HG03095 (cell line): ENCODE measurements around the gene DPY19L1.
"Not testable (repeated sequence)": the region's sequence is repeated elsewhere in the genome, so short reads cannot be mapped to it uniquely, and the experiment has no call there.

Experiments used
- ATAC-seq: cut with Tn5 transposase; IDR thresholded peaks from one replicate; pipeline ENCODE4 v1.9.1; 2021; ENCODE audit warnings: moderate library complexity; ENCODE audit not compliant: unreplicated experiment

Gene DPY19L1

GRCh38 chr7:34928560-34928959, 108.7 kb downstream of the DPY19L1 start:
- ATAC-seq = no peak

GRCh38 chr7:34928052-34928451, 109.2 kb downstream of the DPY19L1 start:
- ATAC-seq = peak; percentile 82

DNA sequence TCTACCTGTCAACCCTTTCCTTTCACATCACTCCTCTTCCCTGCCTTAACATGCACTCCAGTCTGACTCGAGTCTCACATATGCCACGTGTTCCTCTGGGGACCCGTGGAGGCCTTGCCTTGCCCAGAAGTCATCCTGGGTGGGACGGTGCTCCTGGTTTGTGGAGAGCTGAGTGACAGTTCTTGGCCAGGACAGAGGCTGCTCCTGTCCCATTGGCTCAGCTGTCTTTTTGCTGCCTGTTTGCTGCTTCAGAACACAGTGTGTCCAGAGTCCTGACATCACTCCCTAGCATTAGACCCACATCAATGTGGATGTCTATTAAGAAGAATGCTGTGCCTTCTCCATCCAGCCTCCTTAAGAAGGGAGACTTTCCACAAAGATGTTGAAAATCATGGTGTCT, 116.8 kb downstream of the DPY19L1 start:
- ATAC-seq = not testable (repeated sequence)

GRCh38 chr7:34919038-34919437, 118.2 kb downstream of the DPY19L1 start:
- not testable (repeated sequence) for ATAC-seq

- not testable (repeated sequence) for ATAC-seq
These were observed 119.0 kb downstream of the DPY19L1 start for GRCh38 chr7:34918198-34918861.

DNA sequence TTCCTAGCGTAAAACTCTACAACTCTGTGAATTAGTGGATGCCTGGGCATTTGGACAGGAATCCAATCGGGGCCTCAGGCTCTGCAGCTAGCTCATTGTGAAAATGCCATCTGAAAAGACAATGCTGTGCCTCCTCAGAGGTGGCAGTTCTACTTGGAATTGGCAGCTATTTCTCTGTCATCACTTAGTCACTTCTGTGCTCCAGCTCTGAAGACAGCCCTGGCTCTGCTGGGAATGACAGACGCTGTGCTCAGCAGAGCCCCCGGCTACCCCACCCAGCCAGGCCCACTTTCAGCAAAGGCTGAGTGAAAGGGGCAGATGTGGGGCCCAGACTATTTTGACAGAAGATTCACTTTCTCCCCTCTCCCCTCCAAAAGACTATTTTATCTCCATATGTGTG, 119.8 kb downstream of the DPY19L1 start:
- not testable (repeated sequence) for ATAC-seq

DNA sequence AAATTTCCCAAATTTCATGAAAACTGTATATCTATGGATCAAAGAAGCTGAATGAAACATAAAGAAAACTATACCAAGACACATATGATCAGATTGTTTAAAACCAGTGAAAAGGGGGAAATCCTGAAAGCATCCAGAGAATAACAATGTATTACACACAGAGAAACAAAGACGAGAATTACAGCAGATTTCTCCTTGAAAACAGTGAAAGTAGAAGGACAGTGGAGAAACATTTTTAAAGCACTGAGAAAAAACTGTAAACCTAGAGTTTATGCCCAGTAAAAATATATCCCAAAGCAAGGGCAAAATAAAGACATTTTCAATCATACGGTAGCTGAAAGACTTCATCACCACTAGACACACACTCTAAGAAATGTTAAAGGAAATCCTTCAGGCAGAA, 121.0 kb downstream of the DPY19L1 start:
- no peak for ATAC-seq

- ATAC-seq = no peak
These were observed 125.0 kb downstream of the DPY19L1 start for GRCh38 chr7:34912236-34912635.

DNA sequence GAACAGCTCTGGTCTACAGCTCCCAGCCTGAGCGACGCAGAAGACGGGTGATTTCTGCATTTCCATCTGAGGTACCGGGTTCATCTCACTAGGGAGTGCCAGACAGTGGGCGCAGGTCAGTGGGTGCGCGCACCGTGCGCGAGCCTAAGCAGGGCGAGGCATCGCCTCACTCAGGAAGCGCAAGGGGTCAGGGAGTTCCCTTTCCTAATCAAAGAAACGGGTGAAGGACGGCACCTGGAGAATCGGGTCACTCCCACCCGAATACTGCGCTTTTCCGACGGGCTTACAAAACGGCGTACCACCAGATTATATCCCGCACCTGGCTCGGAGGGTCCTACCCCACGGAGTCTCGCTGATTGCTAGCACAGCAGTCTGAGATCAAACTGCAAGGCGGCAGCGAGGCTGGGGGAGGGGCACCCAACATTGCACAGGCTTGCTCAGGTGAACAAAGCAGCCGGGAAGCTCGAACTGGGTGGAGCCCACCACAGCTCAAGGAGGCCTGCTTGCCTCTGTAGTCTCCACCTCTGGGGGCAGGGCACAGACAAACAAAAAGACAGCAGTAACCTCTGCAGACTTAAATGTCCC, 130.9 kb downstream of the DPY19L1 start:
- not testable (repeated sequence) for ATAC-seq

GRCh38 chr7:34904987-34905386, 132.3 kb downstream of the DPY19L1 start:
- ATAC-seq = no peak

DNA sequence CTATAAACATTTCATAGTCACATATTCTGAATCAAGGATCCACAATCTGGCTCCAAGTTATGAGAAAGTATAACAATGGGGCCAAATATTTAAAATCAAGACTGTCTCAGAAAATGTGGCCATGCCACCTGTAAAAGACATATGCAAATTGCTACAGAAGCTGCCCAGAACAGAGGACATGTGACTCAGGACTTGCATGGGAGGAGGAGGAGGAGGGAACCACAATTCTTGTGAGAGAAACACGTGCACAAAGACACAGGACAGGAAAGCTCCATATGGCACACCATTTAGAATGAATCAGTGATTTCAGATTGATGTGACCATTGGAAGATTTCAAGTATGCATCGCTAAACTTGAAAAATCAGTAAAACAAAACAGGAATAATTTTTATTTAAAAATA, 133.4 kb downstream of the DPY19L1 start:
- ATAC-seq = not testable (repeated sequence)

GRCh38 chr7:34902182-34902581, 135.1 kb downstream of the DPY19L1 start:
- ATAC-seq = no peak

GRCh38 chr7:34900891-34901513, 136.3 kb downstream of the DPY19L1 start:
- peak; percentile 61 for ATAC-seq

GRCh38 chr7:34895202-34895601, 142.1 kb downstream of the DPY19L1 start:
- ATAC-seq = no peak

DNA sequence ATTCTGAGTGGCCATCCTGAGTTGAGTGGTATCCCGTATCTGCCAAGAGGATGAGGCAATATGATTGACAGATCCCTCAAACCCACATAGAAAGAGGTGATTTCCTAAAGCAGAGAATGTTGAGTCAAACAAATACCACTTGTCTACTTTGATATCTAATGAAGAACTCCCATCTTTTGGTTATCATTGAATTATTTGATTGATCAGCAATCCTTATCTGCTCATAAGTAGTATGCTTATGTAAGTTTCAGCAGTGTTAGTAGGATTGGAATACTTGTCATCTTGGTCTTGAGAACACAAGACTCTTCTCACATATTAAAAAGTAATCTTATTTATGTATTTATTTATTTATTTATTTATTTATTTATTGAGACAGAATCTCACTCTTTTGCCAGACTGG, 147.3 kb downstream of the DPY19L1 start:
- ATAC-seq = no peak

GRCh38 chr7:34886856-34887255, 150.4 kb downstream of the DPY19L1 start:
- ATAC-seq = no peak

DNA sequence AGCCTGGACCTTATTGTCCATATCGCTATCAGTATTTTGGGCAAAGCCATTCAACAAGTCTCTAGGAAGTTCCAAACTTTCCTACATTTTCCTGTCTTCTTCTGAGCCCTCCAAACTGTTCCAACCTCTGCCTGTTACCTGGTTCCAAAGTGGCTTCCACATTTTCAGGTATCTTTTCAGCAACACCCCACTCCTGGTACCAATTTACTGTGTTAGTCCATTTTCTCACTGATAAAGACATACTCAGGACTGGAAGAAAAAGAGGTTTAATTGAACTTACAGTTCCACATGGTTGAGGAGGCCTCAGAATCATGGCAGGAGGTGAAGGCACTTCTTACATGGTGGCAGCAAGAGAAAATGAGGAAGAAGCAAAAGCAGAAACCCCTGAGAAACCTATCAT, 153.4 kb downstream of the DPY19L1 start:
- ATAC-seq = not testable (repeated sequence)

DNA sequence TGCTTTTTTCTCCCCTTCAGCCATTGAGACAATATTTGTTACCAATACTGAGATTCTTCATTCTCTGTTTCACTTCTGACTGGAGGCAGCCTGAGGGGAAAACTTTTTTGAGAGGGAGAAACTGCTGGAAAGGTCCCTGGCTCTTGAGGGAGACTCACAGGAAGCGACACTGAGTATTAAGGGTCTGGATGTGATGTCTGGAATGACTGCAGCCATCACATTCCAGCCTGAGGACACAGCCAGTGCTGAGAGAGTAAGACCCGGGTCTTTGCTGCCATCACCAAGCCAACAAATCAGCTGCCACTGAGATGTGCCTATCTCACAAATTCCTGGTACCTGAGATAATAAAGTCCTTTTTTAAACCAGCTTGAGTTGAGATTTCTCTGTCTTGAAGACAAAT, 157.4 kb downstream of the DPY19L1 start:
- no peak for ATAC-seq

DNA sequence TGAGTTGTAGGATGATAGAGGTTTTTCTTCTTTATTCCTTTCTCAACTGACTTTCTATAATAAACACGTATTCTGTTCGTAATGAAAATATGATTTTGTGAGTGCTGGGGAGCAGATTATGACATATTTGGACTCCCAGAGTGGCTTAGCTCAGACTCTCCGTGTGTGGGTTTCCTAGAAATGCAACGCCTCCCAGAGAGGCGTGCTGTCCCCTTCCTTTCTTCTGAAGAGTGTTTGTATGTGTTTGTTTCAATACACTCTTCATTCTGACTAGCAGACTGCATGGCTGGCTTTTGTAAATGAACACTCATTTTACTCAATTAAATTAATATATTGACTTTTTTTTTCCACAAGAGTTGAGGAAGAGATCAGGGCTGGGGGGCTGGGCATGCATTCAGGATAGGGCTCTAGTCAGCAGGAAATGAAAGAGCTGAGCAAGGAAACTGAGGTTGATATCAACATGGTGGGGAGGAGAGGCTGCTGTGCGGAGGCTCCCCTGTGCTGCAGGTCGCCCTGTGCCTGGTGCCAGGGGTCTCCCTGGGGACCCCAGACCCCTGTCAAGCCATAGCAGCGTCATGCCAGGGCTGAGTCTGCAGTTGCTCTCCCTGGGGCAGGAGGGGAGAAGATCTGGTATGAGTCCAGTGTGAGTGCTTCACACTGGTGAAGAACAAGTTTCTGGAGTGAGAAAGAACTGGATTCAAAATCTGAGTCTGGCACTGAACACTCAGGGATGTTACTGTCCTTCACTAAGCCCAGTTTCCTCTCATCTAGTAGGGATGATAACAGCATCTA, 158.1 kb downstream of the DPY19L1 start:
- not testable (repeated sequence) for ATAC-seq
